ENCODE results near the gene ARFIP1.
"Not testable (repeated sequence)": the region's sequence is repeated elsewhere in the genome, so short reads cannot be mapped to it uniquely, and the experiment has no call there.

The ARFIP1 gene

GRCh38 chr4:152831416-152831815 lies 51.7 kb downstream of the ARFIP1 start:
- H3K4me3 ChIP-seq (ENCODE audit: low read depth, low read length) = no peak overlapping the region
- no peak for DNase-seq (ENCODE audit: low read depth)

- DNase-seq (ENCODE audit: low read depth) = no peak
- H3K4me3 ChIP-seq (ENCODE audit: low read depth, low read length) = no peak overlapping the region
Measured at GRCh38 chr4:152836936-152837335, 57.2 kb downstream of the ARFIP1 start.

GRCh38 chr4:152839729-152840128 lies 60.0 kb downstream of the ARFIP1 start:
- H3K4me3 ChIP-seq (ENCODE audit: low read depth, low read length); DNase-seq (ENCODE audit: low read depth): not testable (repeated sequence)

- no peak overlapping the region for H3K4me3 ChIP-seq (ENCODE audit: low read depth, low read length)
- DNase-seq (ENCODE audit: low read depth) = no peak
Measured at GRCh38 chr4:152843481-152844090, 63.8 kb downstream of the ARFIP1 start.

- no peak for DNase-seq (ENCODE audit: low read depth)
- no peak overlapping the region for H3K4me3 ChIP-seq (ENCODE audit: low read depth, low read length)
Measured at GRCh38 chr4:152847376-152847775, 67.6 kb downstream of the ARFIP1 start.

GRCh38 chr4:152848508-152848907 lies 68.8 kb downstream of the ARFIP1 start:
- H3K4me3 ChIP-seq (ENCODE audit: low read depth, low read length) = no peak overlapping the region
- DNase-seq (ENCODE audit: low read depth) = no peak

- no peak for DNase-seq (ENCODE audit: low read depth)
Measured at GRCh38 chr4:152849350-152849749, 69.6 kb downstream of the ARFIP1 start.

GRCh38 chr4:152850377-152850776 lies 70.6 kb downstream of the ARFIP1 start:
- peak; percentile 9 for DNase-seq (ENCODE audit: low read depth)
- H3K4me3 ChIP-seq (ENCODE audit: low read depth, low read length) = no peak overlapping the region

More at GRCh38 chr4:152849350-152849749, 69.6 kb downstream of the ARFIP1 start:
- no peak overlapping the region for H3K4me3 ChIP-seq (ENCODE audit: low read depth, low read length)

GRCh38 chr4:152851226-152851625 lies 71.5 kb downstream of the ARFIP1 start:
- no peak overlapping the region for H3K4me3 ChIP-seq (ENCODE audit: low read depth, low read length)
- no peak for DNase-seq (ENCODE audit: low read depth)

GRCh38 chr4:152853293-152853692 lies 73.5 kb downstream of the ARFIP1 start:
- no peak overlapping the region for H3K4me3 ChIP-seq (ENCODE audit: low read depth, low read length)
- no peak for DNase-seq (ENCODE audit: low read depth)

GRCh38 chr4:152854016-152854415 lies 74.3 kb downstream of the ARFIP1 start:
- DNase-seq (ENCODE audit: low read depth) = not testable (repeated sequence)

GRCh38 chr4:152856960-152857359 lies 77.2 kb downstream of the ARFIP1 start:
- no peak overlapping the region for H3K4me3 ChIP-seq (ENCODE audit: low read depth, low read length)
- DNase-seq (ENCODE audit: low read depth) = no peak

More at GRCh38 chr4:152854016-152854415, 74.3 kb downstream of the ARFIP1 start:
- not testable (repeated sequence) for H3K4me3 ChIP-seq (ENCODE audit: low read depth, low read length)

- no peak overlapping the region for H3K4me3 ChIP-seq (ENCODE audit: low read depth, low read length)
Measured at GRCh38 chr4:152858934-152859333, 79.2 kb downstream of the ARFIP1 start.

GRCh38 chr4:152860046-152860445 lies 80.3 kb downstream of the ARFIP1 start:
- H3K4me3 ChIP-seq (ENCODE audit: low read depth, low read length) = no peak overlapping the region
- DNase-seq (ENCODE audit: low read depth) = no peak

More at GRCh38 chr4:152858934-152859333, 79.2 kb downstream of the ARFIP1 start:
- DNase-seq (ENCODE audit: low read depth) = no peak

- no peak for DNase-seq (ENCODE audit: low read depth)
- no peak overlapping the region for H3K4me3 ChIP-seq (ENCODE audit: low read depth, low read length)
Measured at GRCh38 chr4:152862608-152863007, 82.9 kb downstream of the ARFIP1 start.

GRCh38 chr4:152864361-152864760 lies 84.6 kb downstream of the ARFIP1 start:
- DNase-seq (ENCODE audit: low read depth) = no peak
- H3K4me3 ChIP-seq (ENCODE audit: low read depth, low read length) = no peak overlapping the region

GRCh38 chr4:152866432-152866993 lies 86.8 kb downstream of the ARFIP1 start:
- DNase-seq (ENCODE audit: low read depth); H3K4me3 ChIP-seq (ENCODE audit: low read depth, low read length): not testable (repeated sequence)

- DNase-seq (ENCODE audit: low read depth) = no peak
- no peak overlapping the region for H3K4me3 ChIP-seq (ENCODE audit: low read depth, low read length)
Measured at GRCh38 chr4:152870606-152871005, 90.9 kb downstream of the ARFIP1 start.

GRCh38 chr4:152875261-152875660 lies 95.5 kb downstream of the ARFIP1 start:
- DNase-seq (ENCODE audit: low read depth) = no peak
- H3K4me3 ChIP-seq (ENCODE audit: low read depth, low read length) = no peak overlapping the region

GRCh38 chr4:152877868-152878267 lies 98.1 kb downstream of the ARFIP1 start:
- H3K4me3 ChIP-seq (ENCODE audit: low read depth, low read length) = no peak overlapping the region
- no peak for DNase-seq (ENCODE audit: low read depth)

- no peak for DNase-seq (ENCODE audit: low read depth)
- no peak overlapping the region for H3K4me3 ChIP-seq (ENCODE audit: low read depth, low read length)
Measured at GRCh38 chr4:152880263-152880662, 100.5 kb downstream of the ARFIP1 start.
